GM18502 (cell line): Measurements from ENCODE around the gene TMEM242.
A peak's percentile ranks its signal among the peaks of the same experiment; 100 is the strongest.
"Not testable (repeated sequence)": the region's sequence is repeated elsewhere in the genome, so short reads cannot be mapped to it uniquely, and the experiment has no call there.

ENCODE experiments used
- ATAC-seq: cut with Tn5 transposase; IDR thresholded peaks from one replicate; pipeline ENCODE4 v1.9.1; 2021; ENCODE audit warnings: mild to moderate bottlenecking; ENCODE audit not compliant: unreplicated experiment, poor library complexity

Gene TMEM242

GRCh38 chr6:157325069-157325805 lies 1.9 kb upstream of the TMEM242 start:
- ATAC-seq, result no peak

DNA sequence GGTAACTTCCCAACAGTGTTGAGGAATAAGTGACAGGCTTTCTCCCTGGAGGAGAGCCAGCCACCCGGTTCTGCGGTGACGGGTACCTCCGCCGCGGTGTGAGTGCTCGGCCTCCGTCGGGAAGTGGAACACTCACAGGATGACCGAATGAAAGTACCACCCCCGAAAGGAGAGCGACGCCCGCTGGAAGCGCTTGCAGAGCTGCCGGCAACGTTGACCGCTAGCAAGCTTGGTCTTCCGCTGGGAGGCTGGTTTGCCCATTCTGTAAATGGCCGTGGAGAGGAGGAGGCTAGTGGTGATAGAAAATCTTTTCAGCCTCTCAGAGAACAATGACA lies 614 bp upstream of the TMEM242 start:
- peak; percentile 24 for ATAC-seq

DNA sequence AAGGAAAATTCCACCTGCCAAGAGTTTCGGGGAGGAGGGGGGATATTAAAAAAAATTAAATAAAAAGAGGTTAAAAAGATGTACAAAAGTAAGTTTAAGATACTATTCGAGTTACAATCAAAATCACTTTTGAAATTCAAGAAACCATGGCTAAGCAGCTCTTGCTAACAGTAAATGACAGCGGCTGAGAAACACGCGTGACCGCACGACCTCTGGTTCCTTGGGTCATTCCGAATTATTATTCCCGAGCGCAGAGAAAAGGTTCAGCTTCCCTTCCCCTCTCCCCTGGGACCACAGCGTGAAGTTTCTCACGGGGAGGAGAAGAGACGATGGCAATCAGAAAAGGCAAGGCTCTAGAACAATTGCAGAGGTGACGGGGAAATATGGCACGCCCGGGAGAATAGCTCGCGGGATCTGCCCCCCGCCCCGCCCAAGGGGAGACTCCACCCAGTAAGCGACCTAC lies 496 bp downstream of the TMEM242 start:
- no peak for ATAC-seq

- no peak for ATAC-seq
These were observed 6.2 kb downstream of the TMEM242 start for GRCh38 chr6:157316871-157317814.

- peak; percentile 88 for ATAC-seq
These were observed 8.5 kb downstream of the TMEM242 start for GRCh38 chr6:157314705-157315321.

DNA sequence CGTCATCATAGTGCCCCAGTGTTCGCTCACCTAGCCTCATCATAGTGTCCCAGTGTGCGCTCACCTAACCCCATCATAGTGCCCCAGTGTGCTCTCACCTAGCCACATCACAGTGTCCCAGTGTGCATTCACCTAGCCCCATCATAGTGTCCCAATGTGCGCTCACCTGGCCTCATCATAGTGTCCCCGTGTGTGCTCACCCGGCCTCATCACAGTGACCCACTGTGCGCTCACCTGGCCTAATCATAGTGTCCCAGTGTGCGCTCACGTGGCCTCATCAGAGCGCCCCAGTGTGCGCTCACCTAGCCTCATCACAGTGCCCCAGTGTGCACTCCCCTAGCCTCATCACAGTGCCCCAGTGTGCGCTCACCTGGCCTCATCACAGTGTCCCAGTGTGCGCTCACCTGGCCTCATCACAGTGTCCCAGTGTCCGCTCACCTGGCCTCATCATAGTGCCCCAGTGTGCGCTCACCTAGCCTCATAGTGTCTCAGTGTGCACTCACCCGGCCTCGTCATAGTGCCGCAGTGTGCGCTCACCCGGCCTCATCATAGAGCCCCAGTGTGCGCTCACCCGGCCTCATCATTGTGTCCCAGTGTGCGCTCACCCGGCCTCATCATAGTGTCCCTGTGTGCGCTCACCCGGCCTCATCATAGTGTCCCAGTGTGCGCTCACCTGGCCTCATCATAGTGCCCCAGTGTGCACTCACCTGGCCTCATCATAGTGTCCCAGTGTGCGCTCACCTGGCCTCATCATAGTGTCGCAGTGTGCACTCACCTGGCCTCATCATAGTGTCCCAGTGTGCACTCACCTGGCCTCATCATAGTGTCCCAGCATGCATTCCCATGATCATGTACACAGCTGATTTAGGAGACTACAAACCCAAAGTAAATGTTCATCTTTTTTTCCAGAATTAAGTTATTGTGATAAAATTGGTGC lies 9.5 kb downstream of the TMEM242 start:
- no peak for ATAC-seq

DNA sequence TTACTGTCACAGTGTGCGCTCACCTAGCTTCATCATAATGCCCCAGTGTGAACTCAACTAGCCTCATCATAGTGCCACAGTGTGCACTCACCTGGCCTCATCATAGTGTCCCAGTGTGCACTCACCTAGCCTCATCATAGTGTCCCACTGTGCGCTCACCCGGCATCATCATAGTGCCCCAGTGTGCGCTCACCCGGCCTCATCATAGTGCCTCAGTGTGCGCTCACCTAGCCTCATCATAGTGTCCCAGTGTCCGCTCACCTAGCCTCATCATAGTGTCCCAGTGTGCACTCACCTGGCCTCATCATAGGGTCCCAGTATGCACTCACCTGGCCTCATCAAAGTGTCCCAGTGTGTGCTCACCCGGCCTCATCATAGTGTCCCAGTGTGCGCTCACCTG lies 10.6 kb downstream of the TMEM242 start:
- ATAC-seq, result no peak

DNA sequence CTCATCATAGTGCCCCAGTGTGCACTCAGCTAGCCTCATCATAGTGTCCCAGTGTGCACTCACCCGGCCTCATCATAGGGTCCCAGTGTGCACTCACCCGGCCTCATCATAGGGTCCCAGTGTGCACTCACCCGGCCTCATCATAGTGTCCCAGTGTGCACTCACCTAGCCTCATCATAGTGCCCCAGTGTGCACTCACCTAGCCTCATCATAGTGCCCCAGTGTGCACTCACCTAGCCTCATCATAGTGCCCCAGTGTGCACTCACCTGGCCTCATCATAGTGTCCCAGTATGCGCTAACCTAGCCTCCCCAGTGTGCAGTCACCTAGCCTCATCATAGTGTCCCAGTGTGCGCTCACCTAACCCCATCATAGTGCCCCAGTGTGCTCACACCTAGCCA lies 12.6 kb downstream of the TMEM242 start:
- ATAC-seq, result not testable (repeated sequence)

- ATAC-seq, result no peak
These were observed 15.7 kb downstream of the TMEM242 start for GRCh38 chr6:157307661-157308060.

DNA sequence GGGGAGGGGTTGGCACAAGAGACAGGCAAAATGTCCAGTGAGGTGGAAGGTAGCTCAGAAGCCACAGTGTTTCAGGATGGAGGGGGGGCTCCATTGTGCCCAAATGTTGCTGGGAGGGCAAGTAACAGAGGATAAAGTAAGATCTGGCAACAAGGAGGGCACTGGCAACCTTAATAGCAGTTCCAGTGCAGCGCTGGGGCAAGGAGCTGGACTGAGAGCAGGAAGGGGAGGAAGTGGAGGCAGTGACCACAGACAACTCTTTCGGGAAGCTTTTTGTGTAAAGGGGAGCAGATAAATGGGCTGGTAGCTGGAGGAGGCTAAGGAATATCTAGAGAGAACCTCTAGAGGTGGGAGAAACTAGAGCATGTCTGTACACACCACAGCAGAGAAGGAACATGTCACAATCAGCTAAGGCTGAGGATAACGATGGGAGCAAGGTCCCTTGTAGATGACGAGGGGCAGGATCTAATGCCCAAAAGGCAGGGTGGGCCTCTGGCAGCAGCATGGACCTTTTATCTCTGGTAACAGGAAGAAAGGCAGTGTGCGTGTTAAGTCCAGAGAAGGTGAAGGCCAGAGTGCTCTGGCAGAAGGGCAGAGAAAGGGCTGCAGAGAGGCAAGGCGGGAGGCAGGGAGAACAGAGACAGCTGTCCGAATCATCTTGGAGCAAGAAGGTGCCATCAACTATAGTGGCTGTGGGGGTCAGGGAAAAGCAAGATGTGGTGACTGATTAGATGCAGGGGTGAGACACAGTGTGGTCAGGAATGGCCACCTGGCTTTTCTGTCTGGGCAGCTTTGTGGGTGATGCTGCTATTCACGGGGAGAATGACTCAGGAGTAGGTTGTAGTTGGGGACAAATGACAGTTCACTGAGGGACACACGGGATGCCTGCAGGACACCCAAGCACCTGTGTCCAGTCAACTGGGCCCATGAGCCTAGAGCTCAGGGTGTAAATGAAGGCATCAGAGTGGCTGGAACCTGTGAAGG lies 17.4 kb downstream of the TMEM242 start:
- no peak for ATAC-seq

DNA sequence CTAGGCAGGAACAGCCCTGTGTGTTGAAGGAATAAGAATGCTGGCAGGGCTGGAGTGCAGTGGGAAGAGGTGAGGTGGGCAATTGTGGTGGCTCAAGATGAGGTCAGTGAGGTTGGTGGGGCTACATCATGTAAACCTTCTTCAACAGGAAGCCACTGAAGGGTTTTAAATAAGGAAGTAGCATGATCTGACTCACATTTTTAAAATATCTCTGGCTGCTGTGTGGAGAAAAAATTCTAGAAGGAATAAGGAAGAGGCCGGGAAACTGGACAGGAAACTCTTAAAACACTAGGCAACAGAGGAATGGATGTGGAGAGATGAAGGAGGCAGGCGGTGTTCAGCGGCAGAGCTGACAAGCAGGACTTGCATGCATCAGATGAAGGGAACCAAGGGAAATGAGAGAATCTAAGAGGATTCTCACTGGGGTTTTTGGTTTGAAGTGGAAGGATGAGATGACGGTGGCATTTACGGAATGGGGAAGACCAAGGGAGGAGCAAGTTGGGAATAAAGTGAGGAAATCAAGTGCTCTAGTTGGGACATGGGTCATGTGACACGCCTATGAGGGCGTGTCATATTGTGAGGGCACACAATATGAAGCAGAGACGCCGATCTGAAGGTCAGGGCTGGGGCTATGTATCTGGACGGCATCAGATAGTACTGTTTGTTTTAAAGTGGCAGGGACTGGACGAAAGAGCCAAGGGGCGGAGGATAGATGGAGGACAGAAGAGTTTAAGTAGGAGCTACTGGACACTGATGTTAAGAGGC lies 18.2 kb downstream of the TMEM242 start:
- ATAC-seq, result no peak

DNA sequence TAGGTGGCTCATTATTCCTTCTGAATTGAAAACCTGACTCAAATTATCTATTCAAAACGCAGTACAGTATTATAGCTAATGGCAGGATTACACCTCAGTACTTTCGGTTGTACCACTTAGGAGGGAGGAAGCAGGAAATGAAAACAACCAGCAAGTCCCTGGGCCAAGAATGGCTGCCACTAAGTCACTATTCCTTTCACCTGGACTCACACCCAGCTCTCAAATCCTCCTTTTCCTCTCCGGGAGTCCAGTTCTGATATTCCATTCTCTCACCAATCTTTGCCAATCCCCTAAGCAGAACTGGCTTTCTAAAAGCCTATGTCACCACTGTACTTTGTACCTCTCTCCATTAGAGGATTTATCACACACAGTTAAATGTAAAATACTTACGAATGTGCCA lies 20.6 kb downstream of the TMEM242 start:
- no peak for ATAC-seq

GRCh38 chr6:157300436-157300835 lies 22.9 kb downstream of the TMEM242 start:
- no peak for ATAC-seq

DNA sequence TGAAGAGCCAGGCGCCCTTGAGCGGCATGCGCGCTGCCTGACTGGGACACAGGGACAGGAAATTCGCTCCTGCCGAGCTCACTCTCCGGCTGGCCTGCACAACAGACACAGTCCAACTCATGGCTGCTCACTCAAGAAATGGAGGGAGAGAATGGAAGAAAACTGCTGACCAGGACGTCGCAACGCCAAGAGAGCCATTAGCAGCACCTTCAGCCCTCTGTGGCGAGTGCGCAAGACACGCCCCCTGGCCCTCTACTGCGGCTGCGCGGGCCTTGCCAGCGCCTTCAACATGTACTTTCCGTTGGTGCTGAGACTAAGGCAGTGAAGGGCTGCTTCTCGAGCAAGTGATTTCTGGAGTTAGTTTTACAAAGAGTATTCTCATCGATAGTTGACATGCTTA lies 23.3 kb downstream of the TMEM242 start:
- no peak for ATAC-seq

DNA sequence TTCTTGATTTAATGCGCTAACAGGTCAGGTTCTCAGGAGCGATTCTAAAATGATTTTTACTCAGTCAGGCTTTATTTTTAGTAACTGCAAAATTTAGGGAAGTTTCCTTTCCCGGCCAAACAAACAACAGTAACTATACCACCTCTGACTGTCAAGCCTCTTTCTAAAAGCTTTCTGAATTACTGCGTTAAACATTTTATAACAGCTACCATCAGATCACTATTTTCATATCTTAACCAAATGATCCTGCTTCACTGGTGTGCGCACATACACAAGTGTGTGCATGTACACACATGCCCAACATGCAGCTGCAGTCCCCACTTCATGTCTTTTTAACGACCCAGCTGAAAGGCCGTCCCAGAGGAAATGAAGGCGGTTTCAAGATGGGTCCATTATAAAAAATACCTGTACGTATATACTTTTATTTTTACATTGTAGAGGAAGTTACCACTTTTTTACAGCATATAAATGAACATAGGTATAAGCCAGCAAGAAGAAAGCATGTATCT lies 25.0 kb downstream of the TMEM242 start:
- no peak for ATAC-seq

DNA sequence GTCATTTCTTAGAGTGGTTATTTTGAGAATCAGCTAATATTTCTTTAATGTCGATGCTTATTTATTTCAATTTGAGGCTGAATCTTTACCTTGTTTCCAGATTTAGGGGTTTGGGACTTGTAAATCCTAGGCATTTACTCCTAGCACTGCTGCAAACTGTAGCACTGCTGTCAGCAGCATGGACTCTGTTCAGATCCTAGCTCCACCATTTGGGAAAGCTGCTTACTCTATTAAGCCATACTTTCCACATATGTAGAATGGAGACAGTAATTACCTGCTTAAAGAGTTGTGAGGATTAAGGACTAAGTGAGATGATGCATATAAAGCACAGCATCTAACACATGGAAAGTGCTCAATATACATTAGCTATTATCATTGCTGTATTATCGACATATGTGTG lies 28.7 kb downstream of the TMEM242 start:
- ATAC-seq, result no peak

DNA sequence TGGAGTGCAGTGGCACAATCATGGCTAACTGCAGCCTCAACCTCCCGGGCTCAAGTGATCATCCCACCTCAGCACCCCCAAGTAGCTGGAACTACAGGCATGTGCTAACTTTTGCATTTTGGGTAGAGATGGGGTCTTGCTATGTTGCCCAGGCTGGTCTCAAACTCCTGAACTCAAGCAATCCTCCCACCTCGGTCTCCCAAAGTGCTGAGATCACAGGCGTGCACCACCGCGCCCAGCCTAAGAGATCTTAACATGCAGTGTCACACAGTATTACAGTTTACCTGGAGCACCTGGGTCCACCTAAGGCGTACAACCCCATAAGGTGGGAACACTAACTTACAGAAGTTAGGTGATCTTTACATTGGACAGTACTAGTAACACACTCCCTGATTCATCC lies 29.5 kb downstream of the TMEM242 start:
- ATAC-seq, result no peak

DNA sequence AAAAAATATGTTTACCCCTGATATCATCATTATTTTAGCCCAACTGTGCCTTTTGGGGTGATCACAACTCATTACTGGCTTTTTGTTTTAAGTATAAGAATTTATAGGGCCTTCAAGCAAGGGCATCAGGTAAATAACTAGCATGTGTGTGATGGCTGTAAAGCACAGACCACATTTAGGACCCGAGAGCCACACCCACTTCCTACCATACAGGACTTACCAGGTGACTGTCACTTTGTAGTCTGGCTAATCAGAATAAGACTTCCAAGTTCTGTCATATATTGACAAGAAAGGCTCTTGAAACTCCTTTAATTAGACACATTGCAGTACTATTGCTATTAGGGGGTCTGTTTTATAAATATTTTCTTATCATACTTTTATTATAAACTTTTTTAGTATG lies 31.1 kb downstream of the TMEM242 start:
- no peak for ATAC-seq
